ENCODE data around the gene LRRC4. TPM values are rescaled to one million over a fixed set of nuclear protein-coding genes. Genes with fewer than 3 reads are reported as not detected.
A peak's percentile ranks its signal among the peaks of the same experiment; 100 is the strongest.

LRRC4 gene, protein sequence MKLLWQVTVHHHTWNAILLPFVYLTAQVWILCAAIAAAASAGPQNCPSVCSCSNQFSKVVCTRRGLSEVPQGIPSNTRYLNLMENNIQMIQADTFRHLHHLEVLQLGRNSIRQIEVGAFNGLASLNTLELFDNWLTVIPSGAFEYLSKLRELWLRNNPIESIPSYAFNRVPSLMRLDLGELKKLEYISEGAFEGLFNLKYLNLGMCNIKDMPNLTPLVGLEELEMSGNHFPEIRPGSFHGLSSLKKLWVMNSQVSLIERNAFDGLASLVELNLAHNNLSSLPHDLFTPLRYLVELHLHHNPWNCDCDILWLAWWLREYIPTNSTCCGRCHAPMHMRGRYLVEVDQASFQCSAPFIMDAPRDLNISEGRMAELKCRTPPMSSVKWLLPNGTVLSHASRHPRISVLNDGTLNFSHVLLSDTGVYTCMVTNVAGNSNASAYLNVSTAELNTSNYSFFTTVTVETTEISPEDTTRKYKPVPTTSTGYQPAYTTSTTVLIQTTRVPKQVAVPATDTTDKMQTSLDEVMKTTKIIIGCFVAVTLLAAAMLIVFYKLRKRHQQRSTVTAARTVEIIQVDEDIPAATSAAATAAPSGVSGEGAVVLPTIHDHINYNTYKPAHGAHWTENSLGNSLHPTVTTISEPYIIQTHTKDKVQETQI
- 3.7 TPM for total RNA-seq
- long read RNA-seq, partial matches to known transcripts: 0 of 1 reads
- long read RNA-seq, other reads (novel, unspliced or antisense): 1 of 1 reads

DNA sequence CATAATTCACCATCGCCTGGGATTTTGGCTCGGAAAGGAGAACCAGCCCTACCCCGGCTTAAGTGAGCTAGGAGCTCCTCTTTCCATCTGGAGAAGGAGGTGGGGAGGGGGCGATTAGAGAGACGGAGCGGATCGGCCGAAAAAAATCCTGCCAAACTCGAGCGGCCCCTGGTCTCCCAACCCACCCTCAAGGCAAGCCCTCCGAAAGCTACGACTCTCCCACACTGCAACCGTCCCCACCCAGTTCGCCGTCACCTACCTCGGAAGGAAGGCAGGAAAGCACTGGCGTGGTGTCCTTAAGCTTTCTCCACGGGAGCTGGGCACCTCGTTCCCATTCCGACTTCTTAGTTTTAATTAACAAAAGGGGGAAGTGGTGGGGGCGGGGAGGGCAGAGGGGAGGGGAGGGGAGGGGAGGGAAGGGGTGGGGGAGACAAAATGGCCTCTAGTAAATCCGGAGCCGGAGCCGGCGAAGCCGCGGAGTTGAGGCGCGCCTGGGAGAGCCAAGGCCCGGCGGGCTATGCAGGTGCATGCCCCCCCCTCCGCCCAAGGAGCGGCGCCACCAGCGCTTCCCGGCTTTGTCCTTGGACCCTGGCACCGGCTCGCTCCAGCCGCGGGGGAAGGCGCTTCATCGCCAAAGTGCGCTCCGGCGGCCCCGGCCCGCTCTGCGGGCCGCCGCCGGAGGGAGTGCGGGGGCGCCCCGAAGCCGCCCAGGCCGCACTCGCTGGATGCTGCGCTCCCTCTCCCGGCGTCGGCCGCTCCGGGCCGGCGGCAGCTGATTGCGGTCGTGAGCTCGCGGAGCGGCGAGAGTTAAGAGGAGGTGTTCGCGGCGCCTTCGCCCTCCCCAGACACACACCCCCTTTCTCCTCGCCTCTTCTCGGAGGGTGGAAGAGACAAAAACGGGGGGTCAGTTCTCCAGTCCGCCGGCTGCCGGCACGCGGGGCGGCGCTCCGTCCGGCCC, at the start of gene LRRC4:
TSS of gene LRRC4 (minus strand) at position 784 of the 958 bp plus-strand sequence. CDS start 797 bp downstream, outside the sequence.
- intact Hi-C loops (cut with DNase I): loop anchor here (5.0 kb wide), 1 partner anchor 319 kb away; no protein-coding TSS in a partner anchor
- DNase-seq (ENCODE audit: low spot score): peak; percentile 81

DNA sequence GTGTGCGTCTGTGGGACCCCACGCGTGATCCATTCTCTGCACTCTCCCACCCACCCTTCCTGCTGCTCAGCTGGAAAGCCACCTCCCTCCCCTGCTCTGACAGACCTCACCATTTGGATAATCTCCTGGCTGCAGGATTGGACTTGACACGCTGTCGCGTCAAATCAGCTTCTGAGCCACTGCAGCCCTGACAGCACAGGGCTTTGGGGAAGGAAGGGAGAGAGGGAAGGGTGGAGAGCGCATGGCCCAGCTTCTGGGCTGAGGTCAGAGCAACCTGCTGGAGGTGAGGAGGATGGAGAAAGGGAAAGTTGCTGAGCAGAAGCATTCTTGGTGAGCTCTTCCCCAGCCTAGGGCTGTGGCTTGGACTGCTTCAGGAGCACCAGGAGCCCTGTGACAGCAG, 48.9 kb upstream of the LRRC4 start:
- no peak for DNase-seq (ENCODE audit: low spot score)
- intact Hi-C loops (cut with DNase I): no loop called here

DNA sequence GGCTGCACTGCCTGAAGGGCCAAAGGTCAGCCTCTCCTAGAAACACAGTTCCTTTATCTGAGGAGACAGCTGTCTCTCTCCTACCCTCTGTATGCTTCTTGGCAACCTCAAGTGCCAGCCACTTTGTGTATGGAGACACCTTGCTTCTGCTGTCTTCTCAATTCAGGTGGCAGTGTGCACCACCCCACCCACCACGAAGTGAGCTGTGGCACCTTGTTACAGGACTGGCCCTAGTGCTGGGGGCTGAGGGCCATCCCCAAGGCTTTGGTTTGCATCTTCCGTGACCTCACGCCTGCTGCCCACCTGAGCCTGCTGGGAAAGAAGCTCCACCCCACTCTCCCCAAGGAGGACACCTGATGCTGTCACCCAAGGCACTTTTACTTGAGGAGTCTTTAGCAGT, 47.1 kb upstream of the LRRC4 start:
- DNase-seq (ENCODE audit: low spot score): no peak
- intact Hi-C loops (cut with DNase I): no loop called here

DNA sequence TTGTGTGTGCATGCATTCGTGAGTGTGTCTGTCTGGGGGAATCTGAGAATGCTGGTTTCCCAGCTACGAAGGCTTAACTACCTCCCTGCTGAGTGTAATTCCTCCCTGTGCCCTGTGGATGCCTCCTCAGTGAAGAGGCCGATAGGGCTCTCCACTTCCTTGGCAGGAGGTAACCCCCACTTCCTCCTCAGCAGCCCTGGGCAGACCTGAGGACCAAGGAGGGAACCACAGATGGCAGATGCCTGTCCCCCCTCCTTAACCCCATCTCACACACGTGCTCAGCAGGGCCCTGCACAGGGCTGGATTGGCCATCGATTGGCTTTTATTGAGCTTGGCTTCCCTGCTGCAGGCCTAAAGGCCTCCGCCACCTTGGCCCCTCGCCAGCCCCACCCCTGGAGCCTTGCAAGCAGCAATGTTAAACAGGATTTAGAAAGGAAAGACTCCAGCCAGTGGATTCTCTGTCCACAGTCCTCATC, 45.6 kb upstream of the LRRC4 start:
- DNase-seq (ENCODE audit: low spot score): no peak
- intact Hi-C loops (cut with DNase I): no loop called here

DNA sequence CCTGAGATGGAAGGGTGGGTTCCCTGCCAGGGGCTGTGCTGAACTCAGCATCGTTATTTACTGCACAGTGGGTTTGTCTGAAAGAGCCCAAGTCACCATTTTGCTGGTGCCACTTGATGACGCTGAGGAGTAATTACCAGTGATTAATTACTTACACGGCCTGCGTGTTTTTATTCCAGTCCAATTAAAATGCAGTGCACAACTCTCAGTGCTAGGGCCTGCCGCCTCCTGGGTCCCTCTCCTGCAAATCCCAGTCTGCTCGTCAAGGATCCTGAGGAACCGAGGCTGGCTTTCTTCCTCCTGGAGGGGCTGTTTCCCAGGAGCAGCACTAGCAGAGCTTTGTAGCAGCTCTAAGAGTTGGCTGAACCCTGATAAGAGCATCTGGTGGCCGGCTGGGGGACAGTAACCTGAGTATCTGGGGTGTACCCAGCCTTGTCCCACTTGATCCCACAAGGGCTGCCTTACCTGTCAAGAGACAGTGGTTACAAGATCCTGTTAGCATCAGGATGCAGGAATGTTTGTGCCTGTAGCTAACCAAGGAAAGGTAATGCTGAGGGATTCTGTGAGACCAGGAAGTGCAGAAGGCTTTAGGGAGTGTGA, 45.1 kb upstream of the LRRC4 start:
- intact Hi-C loops (cut with DNase I): no loop called here
- DNase-seq (ENCODE audit: low spot score): no peak

DNA sequence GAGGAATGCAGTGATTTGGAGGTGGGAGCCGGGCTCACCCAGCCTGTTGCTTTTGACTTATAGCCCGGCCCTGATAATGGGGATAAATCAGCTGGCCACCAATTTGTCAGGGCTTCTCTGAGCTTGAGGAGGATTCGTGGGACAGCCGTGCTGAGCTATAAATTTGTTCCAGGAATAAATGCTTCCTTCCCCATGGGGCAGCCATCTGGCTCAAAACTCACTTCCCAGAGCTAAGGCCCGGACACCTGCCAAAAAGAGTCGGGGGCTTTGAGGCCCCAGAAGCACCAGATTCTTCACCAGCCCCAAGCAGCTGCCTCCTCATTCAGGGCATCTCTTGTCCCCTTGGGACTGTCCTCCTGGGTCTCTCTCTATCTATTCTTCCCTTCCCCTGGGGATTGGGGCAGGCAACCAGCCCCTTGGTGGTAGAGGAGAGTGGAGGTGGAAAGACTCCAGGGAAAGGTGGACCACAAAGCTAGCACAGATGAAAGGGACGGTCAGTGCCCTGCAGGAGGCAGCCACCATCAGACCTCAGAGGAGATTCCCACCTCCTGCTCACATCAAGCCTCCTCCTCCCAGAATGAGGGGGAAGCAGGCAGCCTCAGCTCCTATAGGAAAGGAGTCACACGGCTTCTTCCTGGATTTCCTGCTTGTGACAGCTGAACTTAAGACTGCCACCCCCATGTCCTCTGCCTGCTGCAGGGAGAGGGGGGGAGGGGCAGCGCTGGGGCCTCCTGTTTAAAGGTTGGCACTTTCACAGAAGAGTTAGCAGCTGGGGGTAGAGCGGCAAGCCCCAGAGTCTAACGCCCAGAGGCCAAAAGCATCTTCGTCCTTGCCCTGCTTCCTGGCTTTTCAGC, 44.2 kb upstream of the LRRC4 start:
- DNase-seq (ENCODE audit: low spot score): no peak

DNA sequence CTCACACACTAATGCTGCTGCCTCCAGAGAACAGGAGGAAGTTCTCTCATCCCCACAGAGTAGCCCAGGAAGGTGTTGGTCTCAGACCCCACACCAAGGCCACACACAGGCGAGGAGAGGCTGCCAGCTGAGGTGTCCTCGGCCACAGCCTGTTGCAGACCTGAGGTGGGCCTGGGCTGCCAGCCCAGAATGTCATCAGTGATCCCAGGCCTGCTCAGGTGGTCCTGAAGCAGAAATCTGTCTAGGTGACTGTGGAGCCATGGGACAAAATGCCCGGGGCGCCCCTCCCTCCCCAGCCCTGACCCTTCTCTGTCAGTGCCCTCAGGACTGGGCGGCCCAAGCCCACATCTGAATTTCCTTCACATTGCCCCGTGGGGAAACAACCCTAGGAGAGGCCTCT, 43.5 kb upstream of the LRRC4 start:
- no peak for DNase-seq (ENCODE audit: low spot score)
- intact Hi-C loops (cut with DNase I): no loop called here

More for the DNA sequence above, 44.2 kb upstream of the LRRC4 start:
- intact Hi-C loops (cut with DNase I): no loop called here

DNA sequence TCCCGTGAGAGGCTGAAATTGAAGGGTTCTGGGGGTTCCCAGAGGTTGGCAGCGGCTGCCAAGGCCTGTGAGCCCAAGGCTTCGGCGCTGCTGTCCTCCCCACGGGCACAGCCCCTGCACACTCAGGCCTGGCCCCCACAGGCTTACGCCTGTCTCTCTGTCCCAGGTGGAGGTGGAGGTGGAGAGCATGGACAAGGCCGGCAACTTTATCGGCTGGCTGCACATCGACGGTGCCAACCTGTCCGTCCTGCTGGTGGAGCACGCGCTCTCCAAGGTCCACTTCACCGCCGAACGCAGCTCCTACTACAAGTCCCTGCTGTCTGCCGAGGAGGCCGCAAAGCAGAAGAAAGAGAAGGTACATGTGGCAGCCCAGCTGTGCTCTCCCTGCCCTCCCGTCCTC, 43.1 kb upstream of the LRRC4 start:
- no peak for DNase-seq (ENCODE audit: low spot score)
- intact Hi-C loops (cut with DNase I): no loop called here

DNA sequence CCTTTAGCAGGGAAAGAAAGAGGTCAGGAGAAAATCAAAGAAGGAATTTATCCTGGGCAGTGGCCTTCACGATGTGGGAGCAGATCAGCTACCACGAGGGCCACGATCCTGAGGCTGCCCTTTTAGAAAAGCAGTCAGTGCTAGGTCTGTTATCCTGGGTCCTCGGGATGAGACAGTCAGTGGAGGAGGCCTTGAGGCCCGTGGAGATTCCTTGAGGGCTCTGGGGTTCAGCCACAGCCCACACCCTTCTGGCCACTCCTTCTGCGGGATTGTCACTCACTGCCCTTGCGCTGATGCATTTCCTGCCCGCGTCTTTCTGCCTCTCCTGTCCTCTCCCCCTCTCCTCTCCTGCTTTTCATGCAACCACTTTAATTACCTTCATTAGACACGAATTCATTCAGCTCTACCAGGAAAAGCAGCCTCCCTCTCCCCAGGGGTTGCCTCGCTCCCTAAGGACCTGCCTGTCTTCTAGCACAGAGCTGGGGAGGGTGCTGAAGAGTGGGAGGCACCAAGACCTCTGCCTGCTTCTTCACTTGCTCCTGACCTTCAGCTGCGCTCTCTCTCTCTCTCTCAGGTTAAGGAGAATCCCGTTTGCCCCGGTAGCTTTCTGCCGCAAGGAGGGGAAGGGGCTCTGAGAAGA, 42.6 kb upstream of the LRRC4 start:
- no peak for DNase-seq (ENCODE audit: low spot score)
- intact Hi-C loops (cut with DNase I): no loop called here

DNA sequence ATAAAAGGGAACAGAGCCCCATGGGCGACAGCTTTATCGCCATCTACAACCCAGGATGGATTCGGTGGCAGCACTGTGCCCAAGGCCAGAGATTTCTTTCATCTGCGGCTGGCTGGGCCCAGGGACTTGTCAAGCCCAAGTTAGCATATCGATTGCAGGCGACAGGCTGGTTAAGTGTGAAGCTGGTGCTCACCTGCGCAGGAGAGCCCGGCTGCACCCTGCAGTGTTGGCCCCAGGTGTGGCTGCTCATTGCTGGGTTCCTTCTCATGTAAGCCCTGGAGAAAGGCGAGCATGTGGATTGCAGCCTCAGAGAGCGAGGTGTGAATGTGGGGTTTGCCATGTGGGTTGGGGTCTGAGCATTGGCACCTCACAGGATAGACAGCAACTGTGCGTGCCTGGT, 40.6 kb upstream of the LRRC4 start:
- no peak for DNase-seq (ENCODE audit: low spot score)
- intact Hi-C loops (cut with DNase I): no loop called here

DNA sequence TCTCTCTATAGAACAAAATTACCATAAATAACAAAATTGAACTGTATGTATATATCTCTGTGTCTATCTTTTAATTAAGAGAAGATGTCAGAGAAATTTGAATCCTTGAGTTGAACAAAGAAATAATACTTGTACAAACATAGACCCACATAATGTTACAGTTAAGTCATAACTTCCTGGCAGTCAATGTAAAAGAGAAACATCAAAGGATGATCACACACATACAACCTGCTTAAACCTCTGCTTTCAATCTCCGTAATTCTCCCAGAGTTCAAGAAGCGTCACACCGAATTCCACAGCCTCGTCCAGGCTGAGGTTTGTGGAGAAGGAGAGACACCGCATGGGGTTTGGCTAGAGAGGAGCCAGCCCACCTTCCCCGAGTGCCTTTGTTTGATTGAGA, 40.1 kb upstream of the LRRC4 start:
- DNase-seq (ENCODE audit: low spot score): no peak
- intact Hi-C loops (cut with DNase I): no loop called here

DNA sequence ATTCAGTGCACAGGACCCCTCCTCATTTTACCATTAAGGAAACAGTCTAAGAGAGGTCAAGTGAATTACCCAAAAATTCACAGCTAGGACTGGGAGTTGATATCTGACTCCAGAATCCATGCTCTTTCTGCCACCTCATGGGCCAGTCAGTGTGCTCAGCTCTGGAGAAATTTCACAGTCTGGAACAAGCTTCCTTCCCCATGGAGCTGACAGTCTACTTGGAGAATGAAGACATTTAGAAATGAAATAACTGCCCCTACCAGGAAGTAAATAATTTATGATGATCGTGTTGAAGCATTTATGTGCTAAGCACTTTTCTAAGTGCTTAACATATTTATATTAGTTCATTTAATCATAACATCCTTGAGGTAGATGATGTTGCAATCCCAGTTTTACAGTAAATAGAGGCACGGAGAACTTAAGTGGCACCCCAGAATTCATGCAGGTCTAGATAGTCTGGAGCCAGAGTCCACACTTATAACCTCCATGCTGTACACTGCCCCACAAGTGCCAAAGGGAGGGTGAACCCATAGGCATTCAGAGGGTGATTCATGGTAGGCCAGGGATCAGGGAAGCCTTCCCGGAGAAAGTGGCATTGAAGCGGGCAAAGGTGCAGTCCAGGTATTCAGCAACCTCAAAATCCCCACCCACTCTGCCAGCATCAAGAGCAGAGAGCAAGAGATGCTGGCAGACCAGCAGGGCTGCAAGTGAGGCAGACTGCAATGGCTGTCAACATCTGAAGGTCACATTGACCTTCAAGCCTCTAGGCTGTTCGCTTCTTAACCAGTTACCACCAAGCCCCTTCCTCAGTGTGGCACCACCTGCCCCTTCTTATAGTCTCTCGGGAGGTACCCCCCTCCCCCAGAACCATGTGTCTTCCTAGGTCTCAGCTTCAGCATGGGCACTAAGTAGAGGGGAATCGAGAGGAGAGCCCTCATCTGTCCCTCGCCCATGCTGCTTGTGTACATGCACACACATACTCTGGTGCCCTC, 38.4 kb upstream of the LRRC4 start:
- DNase-seq (ENCODE audit: low spot score): no peak
- intact Hi-C loops (cut with DNase I): no loop called here

DNA sequence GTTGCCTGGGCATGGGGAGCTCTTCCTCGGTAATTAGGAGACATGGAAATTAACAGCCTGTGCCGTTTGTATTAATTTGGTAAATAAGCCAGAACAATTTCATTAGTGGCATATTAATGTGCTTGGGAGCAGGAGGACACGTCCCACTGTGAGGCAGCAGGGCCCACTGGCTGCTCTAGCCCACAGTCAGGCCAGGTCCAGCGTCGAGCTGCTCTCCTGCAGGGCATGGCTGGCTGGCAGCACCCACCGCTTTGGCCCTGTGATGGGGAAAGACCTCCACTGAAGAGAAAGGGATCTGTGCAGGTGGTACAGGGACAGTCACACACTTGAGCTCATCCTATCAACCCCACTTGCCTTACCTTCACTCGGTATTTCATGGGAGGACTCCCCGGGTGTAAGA, 37.5 kb upstream of the LRRC4 start:
- intact Hi-C loops (cut with DNase I): no loop called here
- no peak for DNase-seq (ENCODE audit: low spot score)

DNA sequence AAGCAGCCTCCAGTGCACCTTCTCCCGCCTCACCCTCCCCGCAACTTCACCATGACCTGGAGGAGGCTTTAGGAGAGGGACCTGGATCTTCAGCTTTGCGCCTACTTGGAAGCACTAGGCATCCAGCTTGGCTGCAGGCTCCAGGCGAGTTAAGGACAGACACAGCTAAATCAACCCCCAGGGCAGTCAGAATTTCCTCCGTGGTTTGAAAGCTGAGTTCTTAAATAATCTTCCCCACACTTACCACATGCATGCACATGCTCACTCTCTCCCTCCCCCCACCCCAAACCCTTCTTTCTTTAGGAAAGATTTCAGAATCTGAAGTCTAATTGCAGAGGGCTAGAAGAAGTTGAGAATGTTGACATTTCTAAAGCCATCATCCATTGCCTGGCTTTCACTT, 36.7 kb upstream of the LRRC4 start:
- intact Hi-C loops (cut with DNase I): no loop called here
- no peak for DNase-seq (ENCODE audit: low spot score)

DNA sequence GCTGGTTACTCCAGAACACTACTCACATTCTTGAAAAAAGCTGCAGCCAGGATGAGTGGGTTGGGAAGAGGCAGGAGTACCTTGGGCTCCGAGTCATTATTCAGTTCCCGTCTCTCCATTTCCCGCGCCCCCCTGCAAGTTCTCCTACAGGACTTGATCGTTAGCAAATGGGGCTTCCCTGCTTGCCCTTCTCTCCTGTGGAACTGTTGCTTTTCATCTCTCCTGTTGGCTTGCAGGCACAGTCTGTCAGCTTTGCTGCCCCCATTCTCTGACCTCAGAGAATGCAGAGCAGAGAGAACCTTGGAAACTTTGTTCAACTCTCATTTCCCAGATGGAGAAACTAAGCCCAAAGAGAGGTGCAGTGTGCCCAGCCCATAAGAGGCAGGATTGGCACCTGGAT, 35.6 kb upstream of the LRRC4 start:
- intact Hi-C loops (cut with DNase I): no loop called here
- DNase-seq (ENCODE audit: low spot score): no peak

DNA sequence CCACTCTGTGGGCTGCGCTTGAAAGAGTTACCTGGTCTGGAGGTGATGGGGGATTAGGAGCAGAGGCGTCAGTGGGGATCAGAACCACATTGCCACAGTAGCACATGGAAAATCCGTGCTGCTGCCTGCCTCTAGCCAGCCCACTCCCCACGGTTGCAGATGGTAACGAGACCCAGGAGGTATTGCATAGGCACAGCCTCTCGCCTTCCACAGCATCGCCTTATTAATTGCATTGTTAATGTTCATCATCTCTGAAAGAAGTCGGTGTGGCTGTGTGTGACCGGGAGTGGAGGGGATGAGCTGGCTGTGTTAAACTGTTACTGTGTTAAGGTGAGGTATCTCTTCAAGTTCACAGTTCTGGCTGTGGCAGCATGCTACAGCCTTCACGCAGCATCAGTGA, 35.2 kb upstream of the LRRC4 start:
- intact Hi-C loops (cut with DNase I): no loop called here
- no peak for DNase-seq (ENCODE audit: low spot score)

DNA sequence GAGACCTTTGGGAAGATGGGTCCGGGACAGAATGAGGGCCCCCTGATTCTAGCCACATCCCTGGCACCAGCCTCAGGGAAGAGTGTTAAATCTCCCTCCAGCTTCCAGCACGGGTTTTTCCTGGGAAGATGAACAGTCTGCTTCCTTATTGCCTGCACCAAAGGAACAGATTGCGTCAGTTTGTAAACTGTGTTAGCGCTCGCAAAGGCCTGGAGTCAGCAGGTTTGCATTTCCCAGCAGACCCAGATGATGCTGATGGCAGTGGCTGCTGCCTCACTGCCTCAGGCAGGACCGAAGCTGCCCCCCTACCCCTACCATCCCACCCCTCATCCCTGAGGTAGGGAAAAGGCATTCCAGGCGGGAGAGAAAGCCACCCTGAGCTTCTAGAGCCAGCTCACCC, 34.6 kb upstream of the LRRC4 start:
- DNase-seq (ENCODE audit: low spot score): no peak
- intact Hi-C loops (cut with DNase I): no loop called here

Data from cardiac septum (tissue), 1 donor.